Glutamatergic neuron (in vitro differentiated cells): ENCODE data around the gene SLBP. TPM values are rescaled to one million over a fixed set of nuclear protein-coding genes. Genes with fewer than 3 reads are reported as not detected.

Experiments
- DNase-seq: peaks from one replicate; pipeline ENCODE4 v3.0.0; 2022
- H3K27ac Mint-ChIP-seq: one replicate; pipeline ENCODE4 v1.8.0; 2020; ENCODE audit warnings: mild to moderate bottlenecking, mixed read lengths, inconsistent platforms; ENCODE audit not compliant: unreplicated experiment
- H3K27me3 Mint-ChIP-seq: one replicate; pipeline ENCODE4 v1.8.0; 2020; ENCODE audit warnings: mild to moderate bottlenecking, moderate library complexity, mixed read lengths, inconsistent platforms; ENCODE audit not compliant: unreplicated experiment
- H3K36me3 Mint-ChIP-seq: one replicate; pipeline ENCODE4 v1.8.0; 2020; ENCODE audit warnings: mild to moderate bottlenecking, mixed read lengths, inconsistent platforms; ENCODE audit not compliant: unreplicated experiment
- H3K4me1 Mint-ChIP-seq: one replicate; pipeline ENCODE4 v1.8.0; 2020; ENCODE audit warnings: mild to moderate bottlenecking, low read depth, mixed read lengths, inconsistent platforms; ENCODE audit not compliant: unreplicated experiment
- H3K4me3 Mint-ChIP-seq: one replicate; pipeline ENCODE4 v1.8.0; 2020; ENCODE audit warnings: mild to moderate bottlenecking, mixed read lengths, inconsistent platforms; ENCODE audit not compliant: unreplicated experiment
- H3K9me3 Mint-ChIP-seq: one replicate; pipeline ENCODE4 v1.8.0; 2020; ENCODE audit warnings: mild to moderate bottlenecking, moderate library complexity, mixed read lengths, inconsistent platforms; ENCODE audit not compliant: unreplicated experiment
- CTCF ChIP-seq: fragments of 200-600 bp; sonication (generic); IDR thresholded peaks from one replicate; pipeline ENCODE4 v1.5.0; 2021; ENCODE audit not compliant: partially characterized antibody, unreplicated experiment
- total RNA-seq: library from RNA; stranded (reverse); fragmentation: NEBNext Ultra II Directional; extraction: Animal tissue kit (Norgen Biotek cat#: 25700); gene quantifications from one replicate; pipeline ENCODE4 v1.2.1, GENCODE V29; 2021; ENCODE audit not compliant: unreplicated experiment

Gene SLBP
- total RNA-seq, 1 donor from 2014 or later, result 25.0 TPM

DNA sequence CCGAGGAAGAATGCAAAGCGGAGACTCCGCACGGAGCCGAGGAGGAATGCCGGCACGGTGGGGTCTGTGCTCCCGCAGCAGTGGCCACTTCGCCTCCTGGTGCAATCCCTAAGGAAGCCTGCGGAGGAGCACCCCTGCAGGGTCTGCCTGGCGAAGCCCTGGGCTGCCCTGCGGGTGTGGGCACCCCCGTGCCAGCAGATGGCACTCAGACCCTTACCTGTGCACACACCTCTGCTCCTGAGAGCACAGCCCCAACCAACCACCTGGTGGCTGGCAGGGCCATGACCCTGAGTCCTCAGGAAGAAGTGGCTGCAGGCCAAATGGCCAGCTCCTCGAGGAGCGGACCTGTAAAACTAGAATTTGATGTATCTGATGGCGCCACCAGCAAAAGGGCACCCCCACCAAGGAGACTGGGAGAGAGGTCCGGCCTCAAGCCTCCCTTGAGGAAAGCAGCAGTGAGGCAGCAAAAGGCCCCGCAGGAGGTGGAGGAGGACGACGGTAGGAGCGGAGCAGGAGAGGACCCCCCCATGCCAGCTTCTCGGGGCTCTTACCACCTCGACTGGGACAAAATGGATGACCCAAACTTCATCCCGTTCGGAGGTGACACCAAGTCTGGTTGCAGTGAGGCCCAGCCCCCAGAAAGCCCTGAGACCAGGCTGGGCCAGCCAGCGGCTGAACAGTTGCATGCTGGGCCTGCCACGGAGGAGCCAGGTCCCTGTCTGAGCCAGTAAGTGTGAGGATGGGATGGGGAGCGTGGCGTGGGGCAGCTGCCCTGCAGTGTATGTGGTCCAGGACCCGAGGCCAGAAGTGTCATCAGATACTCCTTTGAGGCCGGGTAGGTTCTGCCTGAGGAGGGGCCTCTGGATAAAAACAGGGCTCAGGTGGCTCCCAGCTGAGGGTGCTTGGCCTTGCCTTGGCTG is 16.2 kb upstream of the SLBP start:
- Mint-ChIP-seq H3K4me3 (no peak overlapping the region), H3K9me3 (peaks cover 6% of the 10 kb centered on the region), H3K27me3 (peaks cover 4% of the 10 kb centered on the region), H3K4me1 (peaks cover 3% of the 10 kb centered on the region), H3K36me3 (no peaks in the 10 kb centered on the region), H3K27ac (no peak overlapping the region)
- TF ChIP-seq CTCF, result no peak
- DNase-seq, result no peak

- peaks cover 6% of the 10 kb centered on the region for H3K4me1 Mint-ChIP-seq
- peaks cover 6% of the 10 kb centered on the region for H3K9me3 Mint-ChIP-seq
- no peak for DNase-seq
- TF ChIP-seq CTCF, result no peak
- no peaks in the 10 kb centered on the region for H3K36me3 Mint-ChIP-seq
- no peak overlapping the region for H3K27ac Mint-ChIP-seq
- peaks cover 9% of the 10 kb centered on the region for H3K27me3 Mint-ChIP-seq
- H3K4me3 Mint-ChIP-seq, result no peak overlapping the region
These were observed 15.3 kb upstream of the SLBP start for GRCh38 chr4:1727117-1728031.

DNA sequence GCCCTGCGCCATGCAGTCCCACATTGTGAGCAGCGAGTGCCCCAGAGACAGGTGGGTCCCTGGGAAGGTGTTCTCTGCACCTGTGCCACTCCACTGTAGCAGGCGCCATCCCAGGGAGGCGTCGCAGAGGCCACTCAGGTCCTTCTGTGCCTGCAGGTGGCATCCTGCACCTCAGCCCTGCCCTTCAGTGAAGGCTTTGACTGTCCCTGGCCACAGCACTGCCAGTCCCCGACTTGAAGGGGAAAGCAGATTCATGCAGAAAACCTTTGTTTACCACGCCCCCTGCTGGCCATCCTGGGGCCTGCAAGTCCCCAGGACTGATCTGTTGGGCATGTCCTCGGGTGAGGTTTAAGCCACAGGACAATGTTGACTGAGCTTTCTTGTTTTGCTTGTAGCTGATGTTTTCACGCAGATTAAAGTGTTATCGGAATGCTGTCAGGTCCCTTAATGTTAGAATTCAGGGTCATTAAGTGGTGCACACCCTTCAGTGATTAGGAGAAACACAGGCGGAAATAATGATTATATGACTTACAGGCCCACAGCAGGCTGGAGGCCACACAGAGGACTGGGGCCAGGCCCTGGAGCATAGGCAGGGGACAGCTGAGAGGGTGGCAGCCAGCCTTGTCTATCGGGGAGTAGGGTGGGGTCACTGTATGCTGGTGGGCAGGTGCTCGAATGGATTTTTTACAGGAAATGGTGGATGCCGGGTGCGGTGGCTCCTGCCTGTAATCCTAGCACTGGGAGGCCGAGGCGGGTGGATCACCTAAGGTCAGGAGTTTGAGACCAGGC is 14.2 kb upstream of the SLBP start:
- Mint-ChIP-seq H3K36me3 (no peaks in the 10 kb centered on the region), H3K27ac (peak overlapping the region; percentile 88), H3K4me1 (peaks cover 6% of the 10 kb centered on the region), H3K27me3 (peaks cover 11% of the 10 kb centered on the region), H3K9me3 (peaks cover 11% of the 10 kb centered on the region), H3K4me3 (peak overlapping the region; percentile 20)
- peak; percentile 99 for TF ChIP-seq CTCF
- DNase-seq, result peak; percentile 98

DNA sequence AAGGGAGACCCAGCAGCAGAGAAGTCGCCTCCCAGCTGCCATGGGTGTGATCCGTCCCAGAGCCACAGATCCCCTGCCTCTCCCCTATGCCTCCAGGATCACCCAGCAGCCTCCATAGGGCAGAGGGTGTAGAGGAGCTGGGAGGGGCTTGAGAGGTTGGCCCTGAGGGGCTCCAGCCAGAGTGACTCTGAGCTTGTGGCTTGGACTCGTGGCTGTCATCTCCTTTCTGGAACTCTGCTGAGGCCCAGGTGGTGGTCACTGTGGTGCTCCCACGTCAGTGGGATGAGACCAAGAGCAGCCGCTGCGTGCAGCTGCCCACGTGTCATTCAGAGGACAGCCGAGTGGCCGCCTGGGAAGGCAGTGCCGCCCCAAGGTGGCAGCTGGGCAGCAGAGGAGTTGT is 13.4 kb upstream of the SLBP start:
- Mint-ChIP-seq H3K4me3 (no peak overlapping the region), H3K27ac (no peak overlapping the region), H3K9me3 (peaks cover 11% of the 10 kb centered on the region), H3K27me3 (peaks cover 11% of the 10 kb centered on the region), H3K36me3 (no peaks in the 10 kb centered on the region), H3K4me1 (peaks cover 6% of the 10 kb centered on the region)
- no peak for DNase-seq
- no peak for TF ChIP-seq CTCF
